Raji (cell line): Measurements from ENCODE around the gene ZMYM1.

ENCODE experiments used
- POLR2A ChIP-seq: IDR thresholded peaks from 2 replicates; pipeline ENCODE4 v1.6.1; 2011; ENCODE audit warnings: low read depth, low read length, control low read depth; ENCODE audit not compliant: insufficient read depth

The ZMYM1 gene

DNA sequence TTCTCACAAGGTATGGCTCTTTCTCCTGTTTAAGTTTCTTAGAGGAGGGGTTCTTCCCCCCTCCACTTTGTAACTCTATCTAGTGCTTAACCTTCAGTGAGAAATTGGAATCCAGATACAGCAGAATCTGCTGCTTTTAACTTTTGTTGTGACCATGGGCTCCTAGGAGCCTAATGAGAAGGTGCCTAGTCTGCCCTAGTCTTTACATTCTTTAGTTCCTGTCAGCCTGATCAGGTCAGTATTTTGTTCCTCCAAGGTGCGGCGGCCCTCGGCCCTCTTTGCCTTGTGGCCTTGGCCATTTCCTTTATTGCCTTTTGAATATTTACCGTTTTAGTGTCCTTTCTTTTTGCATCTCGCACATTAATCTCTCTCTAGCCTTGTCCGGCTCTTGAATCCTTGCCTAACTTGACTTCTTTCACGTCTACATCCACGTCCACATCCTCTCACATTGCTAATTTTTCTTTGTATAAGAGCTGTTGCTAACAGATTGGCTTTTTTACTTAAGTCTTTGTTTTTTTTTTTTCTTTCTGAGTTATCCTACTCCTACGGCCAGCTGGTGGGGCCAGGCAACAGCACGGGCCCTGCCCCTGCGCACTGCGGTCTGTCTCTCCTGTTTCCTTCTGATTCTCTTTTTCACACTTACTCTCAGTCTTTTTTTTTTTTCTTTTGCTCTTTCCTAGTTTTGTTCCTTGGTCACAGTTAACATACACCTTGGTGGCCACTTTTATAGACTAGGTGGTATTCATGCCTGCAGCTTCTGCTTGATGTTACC, 64.7 kb downstream of the ZMYM1 start:
- TF ChIP-seq POLR2A = no peak

DNA sequence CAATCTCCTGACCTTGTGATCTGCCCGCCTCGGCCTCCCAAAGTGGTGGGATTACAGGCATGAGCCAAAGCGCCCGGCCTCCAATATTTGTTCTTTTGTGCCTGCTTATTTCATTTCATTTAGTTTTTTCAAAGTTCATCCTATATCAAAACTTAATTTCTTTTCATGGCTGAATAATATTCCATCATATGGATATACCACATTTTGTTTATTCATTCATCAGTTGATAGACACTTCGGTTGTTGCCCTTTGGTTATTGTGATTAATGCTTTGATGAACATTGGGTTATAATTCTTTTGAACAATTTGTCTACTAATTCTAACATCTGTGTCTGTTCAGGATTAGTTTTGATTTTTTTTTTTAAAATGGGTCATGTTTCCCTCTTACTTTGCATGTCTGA, 72.0 kb downstream of the ZMYM1 start:
- TF ChIP-seq POLR2A = no peak

DNA sequence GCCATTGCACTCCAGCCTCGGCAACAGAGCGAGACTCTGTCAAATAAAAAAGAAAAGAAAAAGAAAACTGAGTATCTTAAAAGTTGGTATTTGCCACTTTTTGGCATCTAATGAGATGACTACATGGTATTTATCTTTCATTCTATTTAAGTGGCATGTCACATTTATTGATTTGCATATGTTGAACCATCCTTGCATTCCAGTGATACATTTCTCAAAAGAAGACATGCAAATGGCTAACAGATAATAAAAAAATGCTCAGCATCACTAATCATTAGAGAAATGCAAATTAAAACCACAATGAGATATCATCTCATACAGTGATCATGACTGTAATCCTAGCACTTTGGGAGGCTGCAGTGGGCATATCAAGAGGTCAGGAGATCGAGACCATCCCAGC, 85.7 kb downstream of the ZMYM1 start:
- no peak for TF ChIP-seq POLR2A
